Osteoblast (primary cell): ENCODE data around the gene SSR2. TPM values are rescaled to one million over a fixed set of nuclear protein-coding genes. Genes with fewer than 3 reads are reported as not detected.

Source experiments
- DNase-seq: peaks from one replicate; pipeline ENCODE4 v3.0.0; 2011; ENCODE audit warnings: low spot score, mixed read lengths; ENCODE audit not compliant: insufficient read length; ENCODE audit errors: missing footprints
- H2AFZ ChIP-seq: 2 replicates; pipeline ENCODE4 v1.6.0; 2011; ENCODE audit warnings: mild to moderate bottlenecking, low read length
- H3K27ac ChIP-seq: 2 replicates; pipeline ENCODE4 v1.5.1; 2011; ENCODE audit warnings: mild to moderate bottlenecking, low read depth, low read length, moderate library complexity
- H3K27me3 ChIP-seq: 2 replicates; pipeline ENCODE4 v1.6.0; 2012; ENCODE audit warnings: mild to moderate bottlenecking, control low read depth, inconsistent platforms, low read length, moderate library complexity; ENCODE audit not compliant: insufficient read depth
- H3K36me3 ChIP-seq: 2 replicates; pipeline ENCODE4 v1.5.1; 2011; ENCODE audit warnings: mild to moderate bottlenecking, low read length, control low read depth, moderate library complexity; ENCODE audit not compliant: insufficient read depth
- H3K4me1 ChIP-seq: 2 replicates; pipeline ENCODE4 v1.5.1; 2011; ENCODE audit warnings: mild to moderate bottlenecking, low read length, control low read depth, moderate library complexity; ENCODE audit not compliant: insufficient read depth
- H3K4me2 ChIP-seq: 2 replicates; pipeline ENCODE4 v1.6.0; 2011; ENCODE audit warnings: mild to moderate bottlenecking, low read length; ENCODE audit not compliant: insufficient read depth
- H3K4me3 ChIP-seq: fragments of 200-600 bp; sonication (generic); 3 replicates; pipeline ENCODE4 v1.5.1; 2012; ENCODE audit warnings: mild to moderate bottlenecking, low read length, inconsistent platforms; ENCODE audit not compliant: insufficient read depth
- H3K79me2 ChIP-seq: 2 replicates; pipeline ENCODE4 v1.6.0; 2012; ENCODE audit warnings: mild to moderate bottlenecking, low read length, control low read depth, inconsistent platforms; ENCODE audit not compliant: insufficient read depth
- H3K9me3 ChIP-seq: 2 replicates; pipeline ENCODE4 v1.5.1; 2011; ENCODE audit warnings: low read depth, low read length, control low read depth
- H4K20me1 ChIP-seq: 2 replicates; pipeline ENCODE4 v1.6.0; 2012; ENCODE audit warnings: mild to moderate bottlenecking, low read length, control low read depth; ENCODE audit not compliant: insufficient read depth
- CTCF ChIP-seq: IDR thresholded peaks from 2 replicates; pipeline ENCODE4 v1.5.1; 2011; ENCODE audit warnings: mild to moderate bottlenecking, low read depth, low read length, moderate library complexity; ENCODE audit errors: extremely low read depth
- total RNA-seq: library from RNA; depleted of rRNA; stranded (reverse); fragments of >200 nt; gene quantifications from 2 replicates; pipeline ENCODE4 v1.2.3, GENCODE V29; 2012

SSR2 gene
- total RNA-seq, 1 donor: 415 TPM

DNA sequence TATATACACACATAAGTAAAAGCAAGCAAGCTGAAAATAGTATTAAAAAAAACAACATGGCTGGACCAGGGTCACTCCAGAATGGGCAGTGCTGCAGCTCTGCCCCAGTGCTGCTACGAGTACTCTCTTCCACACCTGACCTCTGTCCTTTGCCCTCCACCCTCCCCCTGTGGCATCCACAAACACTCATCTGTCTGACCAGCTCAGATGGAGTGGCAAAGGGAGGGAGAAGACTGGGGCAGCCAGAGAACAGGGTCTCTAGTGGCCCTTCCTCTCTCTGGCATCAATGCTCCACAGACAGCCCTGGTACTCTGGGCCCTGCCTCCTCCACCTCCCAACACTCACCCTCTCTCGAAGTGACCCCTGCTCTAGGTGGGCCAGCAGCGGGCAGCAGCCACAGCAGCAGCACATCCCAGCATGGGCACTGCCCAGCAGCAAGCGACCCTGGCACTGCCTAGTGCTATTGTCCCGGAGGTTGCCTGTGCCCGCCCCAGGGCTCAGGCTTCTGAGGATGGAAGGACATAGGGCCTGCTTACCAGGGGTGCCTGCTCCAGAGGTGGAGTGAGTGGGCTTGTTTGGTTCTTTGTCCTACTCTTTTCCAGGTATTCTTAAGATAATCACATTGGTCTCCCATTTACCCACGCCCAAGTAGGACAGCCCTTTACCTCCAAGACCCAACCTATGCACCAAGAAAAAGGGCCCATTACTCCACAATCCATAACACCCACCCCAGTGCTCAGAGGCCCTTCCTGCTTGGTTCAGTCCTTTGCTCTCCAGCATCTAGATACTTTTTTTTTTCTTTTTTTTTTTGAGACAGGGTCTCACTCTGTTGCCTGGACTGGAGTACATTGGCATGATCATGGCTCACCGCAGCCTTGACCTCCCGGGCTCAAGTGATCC is 48.6 kb downstream of the SSR2 start:
- no peak for TF ChIP-seq CTCF
- Histone ChIP-seq H3K9me3 (no peaks in the 10 kb centered on the region), H3K36me3 (peaks cover 30% of the 10 kb centered on the region), H3K4me3 (no peak overlapping the region), H3K4me2 (no peak overlapping the region), H3K79me2 (peaks cover 96% of the 10 kb centered on the region), H3K4me1 (peaks cover 52% of the 10 kb centered on the region), H4K20me1 (peaks cover 78% of the 10 kb centered on the region), H3K27me3 (no peaks in the 10 kb centered on the region), H2AFZ (no peak overlapping the region), H3K27ac (peak overlapping the region; percentile 9)
- DNase-seq: no peak

GRCh38 chr1:155970531-155971167 is 50.1 kb downstream of the SSR2 start:
- peak; percentile 99 for DNase-seq
- Histone ChIP-seq H3K4me2 (peak overlapping the region; percentile 61), H4K20me1 (peaks cover 80% of the 10 kb centered on the region), H2AFZ (no peak overlapping the region), H3K4me1 (peaks cover 39% of the 10 kb centered on the region), H3K79me2 (peaks cover 96% of the 10 kb centered on the region), H3K36me3 (peaks cover 45% of the 10 kb centered on the region), H3K27ac (peak overlapping the region; percentile 82), H3K27me3 (no peaks in the 10 kb centered on the region), H3K4me3 (no peak overlapping the region), H3K9me3 (no peaks in the 10 kb centered on the region)
- TF ChIP-seq CTCF: no peak

DNA sequence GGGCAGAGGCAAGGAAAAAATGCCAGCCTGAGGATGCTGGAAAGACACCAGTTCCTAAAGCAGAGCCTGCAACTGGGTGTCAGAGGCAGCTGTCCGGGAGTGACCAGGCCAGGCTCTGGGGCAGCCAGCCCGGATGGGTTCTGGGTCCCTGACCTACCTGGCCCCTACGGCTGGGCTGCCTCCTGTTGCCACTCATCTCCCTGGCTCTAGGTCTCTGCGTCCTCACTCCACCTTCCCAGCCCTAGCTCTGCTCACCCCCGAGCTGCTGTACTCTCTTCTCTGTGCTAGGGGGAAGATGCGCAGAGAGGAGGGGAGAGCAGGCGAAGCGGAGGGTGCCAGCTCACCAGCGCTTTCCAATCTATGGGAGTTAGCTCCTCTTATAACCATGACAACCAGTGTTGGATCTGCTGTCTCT is 51.4 kb downstream of the SSR2 start:
- H3K4me3 ChIP-seq: no peak overlapping the region
- peaks cover 26% of the 10 kb centered on the region for H3K4me1 ChIP-seq
- H2AFZ ChIP-seq: no peak overlapping the region
- H3K9me3 ChIP-seq: no peaks in the 10 kb centered on the region
- H3K4me2 ChIP-seq: no peak overlapping the region
- H3K27me3 ChIP-seq: no peaks in the 10 kb centered on the region
- peaks cover 58% of the 10 kb centered on the region for H3K36me3 ChIP-seq
- no peak for DNase-seq
- H3K27ac ChIP-seq: peak overlapping the region; percentile 82
- no peak for TF ChIP-seq CTCF
- H3K79me2 ChIP-seq: peaks cover 90% of the 10 kb centered on the region
- peaks cover 68% of the 10 kb centered on the region for H4K20me1 ChIP-seq

GRCh38 chr1:155968670-155969069 is 52.1 kb downstream of the SSR2 start:
- peaks cover 26% of the 10 kb centered on the region for H3K4me1 ChIP-seq
- TF ChIP-seq CTCF: no peak
- no peak for DNase-seq
- peak overlapping the region; percentile 50 for H3K27ac ChIP-seq
- no peak overlapping the region for H3K4me3 ChIP-seq
- H3K27me3 ChIP-seq: no peaks in the 10 kb centered on the region
- H3K36me3 ChIP-seq: peaks cover 61% of the 10 kb centered on the region
- H4K20me1 ChIP-seq: peaks cover 61% of the 10 kb centered on the region
- no peak overlapping the region for H3K4me2 ChIP-seq
- H2AFZ ChIP-seq: no peak overlapping the region
- peaks cover 83% of the 10 kb centered on the region for H3K79me2 ChIP-seq
- H3K9me3 ChIP-seq: no peaks in the 10 kb centered on the region
